ENCODE measurements around the gene MYB. TPM values are rescaled to one million over a fixed set of nuclear protein-coding genes. Genes with fewer than 3 reads are reported as not detected.

The MYB gene
- total and polyA plus RNA-seq, 2 donors (not counting 3 experiments of a cell fraction or from before 2014, with no cell fraction given), result 0.14 to 0.53 TPM

- Histone ChIP-seq H3K27ac (ENCODE audit: insufficient read depth, low read depth, low read length) (no peak overlapping the region), H3K27me3 (ENCODE audit: control insufficient read depth in 2 of 2, insufficient read depth in 2 of 2, low read length in 2 of 2) (peaks cover 0 to 2% of the 10 kb centered on the region in 2 experiments), H3K9ac (replicated peaks; ENCODE audit: extremely low read depth, insufficient read depth, low read length) (no peak overlapping the region), H3K9me1 (replicated peaks; ENCODE audit: control insufficient read depth, extremely low read depth, insufficient read depth, low read length) (no peaks in the 10 kb centered on the region), H3K36me3 (ENCODE audit: control insufficient read depth in 2 of 2, extremely low read depth in 1 of 2, insufficient read depth in 2 of 2, low read length in 2 of 2) (no peaks in the 10 kb centered on the region), H2AFZ (ENCODE audit: low read depth, low read length) (no peak overlapping the region), H3K4me2 (ENCODE audit: insufficient read depth, low read length) (no peak overlapping the region), H3K4me3 (replicated peaks in 1 of 3; ENCODE audit: insufficient read depth in 1 of 3, low read depth in 1 of 3, low read length in 3 of 3) (no peak overlapping the region), H4K20me1 (replicated peaks; ENCODE audit: control insufficient read depth, extremely low read depth, insufficient read depth, low read length) (no peaks in the 10 kb centered on the region), H3K4me1 (ENCODE audit: control insufficient read depth, extremely low read depth, insufficient read depth, low read length) (no peaks in the 10 kb centered on the region), H3K9me3 (replicated peaks; ENCODE audit: control insufficient read depth, insufficient read depth, low read length) (no peaks in the 10 kb centered on the region), H3K79me2 (ENCODE audit: control insufficient read depth, insufficient read depth, low read length) (no peaks in the 10 kb centered on the region)
- FAIRE-seq (no peak), DNase-seq (ENCODE audit: low read depth, low spot score) (no peak)
- TF ChIP-seq FOS (IDR thresholded peaks at IDR 0.05; ENCODE audit: borderline replicate concordance, insufficient read depth, low read length), result no peak
- POLR2A ChIA-PET, result no interaction called here
- CTCF ChIA-PET, result interaction anchor here (1.2 to 1.7 kb wide), 2 partner anchors 9 to 44 kb away, joined by 3 to 7 read pairs; no protein-coding TSS in a partner anchor
- BruUV-seq (replicated peaks), result no TSS peak
- dilution Hi-C loops (cut with MboI; ENCODE audit: extremely low pct_ligation_motif_present, low sequenced_read_pairs) (no loop called here), intact Hi-C loops (cut with micrococcal nuclease) (no loop called here)
These were observed 47.4 kb downstream of the MYB start for GRCh38 chr6:135228486-135228885.

- ChIA-PET POLR2A (no interaction called here), CTCF (no interaction called here)
- Histone ChIP-seq H3K4me2 (ENCODE audit: insufficient read depth, low read length) (no peak overlapping the region), H3K9ac (replicated peaks; ENCODE audit: extremely low read depth, insufficient read depth, low read length) (no peak overlapping the region), H3K4me1 (ENCODE audit: control insufficient read depth, extremely low read depth, insufficient read depth, low read length) (no peaks in the 10 kb centered on the region), H3K36me3 (ENCODE audit: control insufficient read depth in 2 of 2, extremely low read depth in 1 of 2, insufficient read depth in 2 of 2, low read length in 2 of 2) (no peaks in the 10 kb centered on the region), H3K4me3 (replicated peaks in 1 of 3; ENCODE audit: insufficient read depth in 1 of 3, low read depth in 1 of 3, low read length in 3 of 3) (no peak overlapping the region), H3K27me3 (ENCODE audit: control insufficient read depth in 2 of 2, insufficient read depth in 2 of 2, low read length in 2 of 2) (peaks cover 2% of the 10 kb centered on the region in 2 experiments), H3K79me2 (ENCODE audit: control insufficient read depth, insufficient read depth, low read length) (no peaks in the 10 kb centered on the region), H3K9me1 (replicated peaks; ENCODE audit: control insufficient read depth, extremely low read depth, insufficient read depth, low read length) (no peaks in the 10 kb centered on the region), H4K20me1 (replicated peaks; ENCODE audit: control insufficient read depth, extremely low read depth, insufficient read depth, low read length) (no peaks in the 10 kb centered on the region), H3K27ac (ENCODE audit: insufficient read depth, low read depth, low read length) (no peak overlapping the region), H3K9me3 (replicated peaks; ENCODE audit: control insufficient read depth, insufficient read depth, low read length) (no peaks in the 10 kb centered on the region), H2AFZ (ENCODE audit: low read depth, low read length) (no peak overlapping the region)
- dilution Hi-C loops (cut with MboI; ENCODE audit: extremely low pct_ligation_motif_present, low sequenced_read_pairs) (no loop called here), intact Hi-C loops (cut with micrococcal nuclease) (no loop called here)
- DNase-seq (ENCODE audit: low read depth, low spot score), result no peak
- no peak for FAIRE-seq
- TF ChIP-seq FOS (IDR thresholded peaks at IDR 0.05; ENCODE audit: borderline replicate concordance, insufficient read depth, low read length), result no peak
- TF ChIP-seq CTCF (IDR thresholded peaks at IDR 0.05; ENCODE audit: extremely low read depth in 1 of 2, insufficient read depth in 1 of 2, low read depth in 1 of 2, low read length in 2 of 2), result no peak
- TF ChIP-seq JUN (IDR thresholded peaks at IDR 0.05; ENCODE audit: borderline replicate concordance, insufficient read depth, insufficient read length, low read depth), result no peak
- BruUV-seq (replicated peaks), result no TSS peak
These were observed 48.9 kb downstream of the MYB start for GRCh38 chr6:135229996-135230395.

Measured in endothelial cell of umbilical vein (primary cell).